HepG2 (cell line): ENCODE results near the gene PLEKHG4B. TPM values are rescaled to one million over a fixed set of nuclear protein-coding genes. Genes with fewer than 3 reads are reported as not detected.

Experiments
- ARNTL ChIP-seq: sonication (generic); formaldehyde crosslinking; IDR thresholded peaks from 2 replicates; pipeline ENCODE4 v1.4.0; 2020; ENCODE audit warnings: mild to moderate bottlenecking, missing genetic modification reagents
- ASH2L ChIP-seq: fragments of 300-600, 200-600 bp; sonication (generic); IDR thresholded peaks from 2 replicates; pipeline ENCODE4 v1.7.0; 2017; ENCODE audit warnings: low read depth, mild to moderate bottlenecking, moderate library complexity, mixed read lengths, low read length; ENCODE audit not compliant: insufficient read length
- DMAP1 ChIP-seq: IDR thresholded peaks from 2 replicates; pipeline ENCODE4 v1.6.1; 2016
- ESRRA ChIP-seq: sonication (generic); formaldehyde crosslinking; IDR thresholded peaks from 2 replicates; pipeline ENCODE4 v1.5.1; 2020; ENCODE audit warnings: mild to moderate bottlenecking, low read depth, missing genetic modification reagents
- ETV5 ChIP-seq: IDR thresholded peaks from 2 replicates; pipeline ENCODE4 v1.6.1; 2018; ENCODE audit warnings: missing biosample characterization, missing genetic modification reagents, inconsistent platforms, borderline replicate concordance
- FOXC1 ChIP-seq: sonication (generic); formaldehyde crosslinking; IDR thresholded peaks from 2 replicates; pipeline ENCODE4 v1.8.0; 2022; ENCODE audit warnings: mild to moderate bottlenecking, missing genetic modification reagents, borderline replicate concordance
- ISX ChIP-seq: sonication (generic); formaldehyde crosslinking; conservative IDR thresholded peaks from 2 replicates; pipeline ENCODE4 v1.5.0; 2020; ENCODE audit warnings: missing genetic modification reagents
- KLF12 ChIP-seq: sonication (generic); formaldehyde crosslinking; IDR thresholded peaks from 2 replicates; pipeline ENCODE4 v1.4.0; 2020; ENCODE audit warnings: missing genetic modification reagents, borderline replicate concordance
- MEIS2 ChIP-seq: sonication (generic); formaldehyde crosslinking; IDR thresholded peaks from 2 replicates; pipeline ENCODE4 v1.9.0; 2021; ENCODE audit warnings: mild to moderate bottlenecking, missing genetic modification reagents
- PHF21A ChIP-seq: sonication (generic); formaldehyde crosslinking; IDR thresholded peaks from 2 replicates; pipeline ENCODE4 v1.5.0; 2020; ENCODE audit warnings: mild to moderate bottlenecking, missing genetic modification reagents
- POGK ChIP-seq: sonication (generic); formaldehyde crosslinking; conservative IDR thresholded peaks from 2 replicates; pipeline ENCODE4 v1.8.0; 2022; ENCODE audit warnings: mild to moderate bottlenecking, moderate library complexity, missing genetic modification reagents
- TP53 ChIP-seq: sonication (generic); formaldehyde crosslinking; conservative IDR thresholded peaks from 2 replicates; pipeline ENCODE4 v1.4.0; 2020; ENCODE audit warnings: missing genetic modification reagents
- ZMAT3 ChIP-seq: sonication (generic); formaldehyde crosslinking; conservative IDR thresholded peaks from 2 replicates; pipeline ENCODE4 v1.7.0; 2021; ENCODE audit warnings: missing genetic modification reagents
- ZNF337 ChIP-seq: sonication (generic); formaldehyde crosslinking; IDR thresholded peaks from 2 replicates; pipeline ENCODE4 v1.5.1; 2020; ENCODE audit warnings: missing genetic modification reagents, low read depth, mild to moderate bottlenecking, borderline replicate concordance
- ZNF441 ChIP-seq: sonication (generic); formaldehyde crosslinking; IDR thresholded peaks from 2 replicates; pipeline ENCODE4 v1.7.0; 2021; ENCODE audit warnings: missing genetic modification reagents, borderline replicate concordance
- ZNF550 ChIP-seq: sonication (generic); formaldehyde crosslinking; IDR thresholded peaks from 2 replicates; pipeline ENCODE4 v1.4.0; 2020; ENCODE audit warnings: mild to moderate bottlenecking, missing genetic modification reagents, borderline replicate concordance
- ZNF562 ChIP-seq: sonication (generic); formaldehyde crosslinking; IDR thresholded peaks from 2 replicates; pipeline ENCODE4 v1.8.0; 2022; ENCODE audit warnings: missing genetic modification reagents, borderline replicate concordance
- ZNF770 ChIP-seq: sonication (generic); formaldehyde crosslinking; IDR thresholded peaks from 2 replicates; pipeline ENCODE4 v1.5.0; 2020; ENCODE audit warnings: mild to moderate bottlenecking, missing genetic modification reagents
- ZSCAN21 ChIP-seq: sonication (generic); formaldehyde crosslinking; IDR thresholded peaks from 2 replicates; pipeline ENCODE4 v1.8.0; 2022; ENCODE audit warnings: mild to moderate bottlenecking, missing genetic modification reagents, moderate library complexity, borderline replicate concordance
- polyA plus RNA-seq, 8 experiments: library from polyadenylated mRNA; depleted of rRNA in 3 of 8; stranded (reverse) in 7 of 8; unstranded in 1 of 8; fragments of >200 nt; fragmentation: Illumina TruSeq in 4 of 8; extraction: Trizol in 4 of 8; gene quantifications; 2 replicates each; pipeline versions ENCODE4 v1.2.1 to v1.2.3, GENCODE V29; 2011 to 2016; ENCODE audit warnings: low read depth in 4 of 8, missing spikeins in 1 of 8, mixed read lengths in 1 of 8; ENCODE audit not compliant: insufficient read depth in 1 of 8
- total RNA-seq, 5 experiments: library from RNA; depleted of rRNA; stranded (reverse); fragments of >200 nt; fragmentation: Illumina TruSeq; extraction: Trizol; gene quantifications; 2 replicates each; pipeline ENCODE4 v1.2.3, GENCODE V29; 2016; ENCODE audit warnings: low read depth in 1 of 5
- TF ChIP-seq, protein P1 (sequence below): sonication (generic); formaldehyde crosslinking; IDR thresholded peaks from 2 replicates; pipeline ENCODE4 v1.4.0; 2020; ENCODE audit warnings: missing genetic modification reagents
- TF ChIP-seq, protein P2 (sequence below): sonication (generic); formaldehyde crosslinking; IDR thresholded peaks from 2 replicates; pipeline ENCODE4 v1.4.0; 2020; ENCODE audit warnings: mild to moderate bottlenecking, missing genetic modification reagents

PLEKHG4B gene
- total and polyA plus RNA-seq, 2 of the 13 experiments (the other 11 are each of a cell fraction or from before 2014, with no cell fraction given), result 0.09 TPM; not detected in 1

DNA sequence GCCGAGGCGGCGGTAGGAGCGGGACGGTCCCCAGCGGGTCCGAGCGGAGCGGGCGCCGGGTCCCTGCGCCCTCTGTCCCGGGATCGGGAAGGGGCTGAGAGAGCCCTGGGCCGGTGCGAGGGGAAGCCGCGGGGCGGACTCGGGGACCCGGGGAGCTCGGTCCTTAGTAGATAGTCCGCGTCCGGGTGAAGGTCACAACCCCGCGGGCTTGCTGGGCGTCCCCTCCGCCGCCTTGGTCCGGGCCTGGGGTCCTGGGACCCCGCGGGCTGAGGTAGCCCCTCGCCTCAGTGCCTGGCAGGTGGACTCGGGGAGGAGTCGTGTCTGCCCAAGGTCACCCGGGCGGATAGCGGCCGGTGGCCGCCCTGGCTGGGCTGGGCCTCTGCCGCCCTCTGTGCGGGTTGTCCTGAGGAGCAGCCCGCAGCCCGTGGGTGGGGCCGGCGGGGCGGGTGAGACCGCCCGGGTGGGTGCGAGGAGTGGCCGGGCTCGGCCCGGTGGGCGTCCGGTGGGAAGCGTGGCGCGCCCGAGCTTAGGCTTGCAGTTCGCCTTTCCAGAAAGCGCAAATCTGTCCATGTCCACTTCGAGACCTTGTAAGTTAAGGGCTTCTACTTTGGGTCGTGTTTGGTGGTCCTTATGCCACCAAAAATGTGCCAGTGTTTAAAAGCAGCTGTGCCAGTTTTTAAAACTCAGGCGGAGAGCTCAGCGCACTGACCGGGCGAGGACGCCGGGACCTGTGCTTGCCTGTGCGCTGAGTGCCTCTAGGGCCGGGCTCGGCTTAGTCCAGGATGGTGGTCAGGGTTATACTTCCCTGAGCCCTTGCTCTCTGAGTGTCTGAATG is 126.7 kb downstream of the PLEKHG4B start (continued):
- no peak for TF ChIP-seq ZNF562 (CRISPR knock-in tag)
- 0 out of 2 replicates have a peak, but pooled peaks have one; percentile 5 for TF ChIP-seq ZNF441 (CRISPR knock-in tag)
- TF ChIP-seq ZMAT3 (CRISPR knock-in tag), result no peak
- TF ChIP-seq ZNF337, result 0 out of 2 replicates have a peak, but pooled peaks have one; percentile 10
- TF ChIP-seq MEIS2 (CRISPR knock-in tag), result peak; percentile 25; the same call in 1 of the 2 replicates
- peak; percentile 50 for TF ChIP-seq ASH2L
- TF ChIP-seq, protein P1, sequence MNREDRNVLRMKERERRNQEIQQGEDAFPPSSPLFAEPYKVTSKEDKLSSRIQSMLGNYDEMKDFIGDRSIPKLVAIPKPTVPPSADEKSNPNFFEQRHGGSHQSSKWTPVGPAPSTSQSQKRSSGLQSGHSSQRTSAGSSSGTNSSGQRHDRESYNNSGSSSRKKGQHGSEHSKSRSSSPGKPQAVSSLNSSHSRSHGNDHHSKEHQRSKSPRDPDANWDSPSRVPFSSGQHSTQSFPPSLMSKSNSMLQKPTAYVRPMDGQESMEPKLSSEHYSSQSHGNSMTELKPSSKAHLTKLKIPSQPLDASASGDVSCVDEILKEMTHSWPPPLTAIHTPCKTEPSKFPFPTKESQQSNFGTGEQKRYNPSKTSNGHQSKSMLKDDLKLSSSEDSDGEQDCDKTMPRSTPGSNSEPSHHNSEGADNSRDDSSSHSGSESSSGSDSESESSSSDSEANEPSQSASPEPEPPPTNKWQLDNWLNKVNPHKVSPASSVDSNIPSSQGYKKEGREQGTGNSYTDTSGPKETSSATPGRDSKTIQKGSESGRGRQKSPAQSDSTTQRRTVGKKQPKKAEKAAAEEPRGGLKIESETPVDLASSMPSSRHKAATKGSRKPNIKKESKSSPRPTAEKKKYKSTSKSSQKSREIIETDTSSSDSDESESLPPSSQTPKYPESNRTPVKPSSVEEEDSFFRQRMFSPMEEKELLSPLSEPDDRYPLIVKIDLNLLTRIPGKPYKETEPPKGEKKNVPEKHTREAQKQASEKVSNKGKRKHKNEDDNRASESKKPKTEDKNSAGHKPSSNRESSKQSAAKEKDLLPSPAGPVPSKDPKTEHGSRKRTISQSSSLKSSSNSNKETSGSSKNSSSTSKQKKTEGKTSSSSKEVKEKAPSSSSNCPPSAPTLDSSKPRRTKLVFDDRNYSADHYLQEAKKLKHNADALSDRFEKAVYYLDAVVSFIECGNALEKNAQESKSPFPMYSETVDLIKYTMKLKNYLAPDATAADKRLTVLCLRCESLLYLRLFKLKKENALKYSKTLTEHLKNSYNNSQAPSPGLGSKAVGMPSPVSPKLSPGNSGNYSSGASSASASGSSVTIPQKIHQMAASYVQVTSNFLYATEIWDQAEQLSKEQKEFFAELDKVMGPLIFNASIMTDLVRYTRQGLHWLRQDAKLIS (CRISPR knock-in tag), result no peak
- TF ChIP-seq ZNF770 (CRISPR knock-in tag), result no peak
- TF ChIP-seq ETV5, result no peak
- TF ChIP-seq ISX (CRISPR knock-in tag), result no peak
- TF ChIP-seq, protein P2, sequence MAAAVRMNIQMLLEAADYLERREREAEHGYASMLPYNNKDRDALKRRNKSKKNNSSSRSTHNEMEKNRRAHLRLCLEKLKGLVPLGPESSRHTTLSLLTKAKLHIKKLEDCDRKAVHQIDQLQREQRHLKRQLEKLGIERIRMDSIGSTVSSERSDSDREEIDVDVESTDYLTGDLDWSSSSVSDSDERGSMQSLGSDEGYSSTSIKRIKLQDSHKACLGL (CRISPR knock-in tag), result peak; percentile 71; the same call in 1 of the 2 replicates
- no peak; the same call in 1 of the 2 replicates for TF ChIP-seq KLF12
- peak; percentile 36; the same call in 1 of the 2 replicates for TF ChIP-seq ARNTL (CRISPR knock-in tag)
- peak; percentile 25; the same call in 1 of the 2 replicates for TF ChIP-seq FOXC1 (CRISPR knock-in tag)
- peak; percentile 72; the same call in 1 of the 2 replicates for TF ChIP-seq ZSCAN21 (CRISPR knock-in tag)
- no peak for TF ChIP-seq ZNF550 (CRISPR knock-in tag)
- peak; percentile 51; the same call in 1 of the 2 replicates for TF ChIP-seq PHF21A (CRISPR knock-in tag)
- no peak for TF ChIP-seq TP53 (CRISPR knock-in tag)
- TF ChIP-seq DMAP1 (CRISPR knock-in tag), result no peak
- peak; percentile 76 for TF ChIP-seq ESRRA (CRISPR knock-in tag)
- 0 out of 2 replicates have a peak, but pooled peaks have one; percentile 19 for TF ChIP-seq POGK (CRISPR knock-in tag)
